ENCODE measurements around the gene MFSD12. TPM values are rescaled to one million over a fixed set of nuclear protein-coding genes. Genes with fewer than 3 reads are reported as not detected.
"Not testable (repeated sequence)": the region's sequence is repeated elsewhere in the genome, so short reads cannot be mapped to it uniquely, and the experiment has no call there.

MFSD12 gene
- total RNA-seq, 2 experiments from 2014 or later: 62.4 to 63.5 TPM

DNA sequence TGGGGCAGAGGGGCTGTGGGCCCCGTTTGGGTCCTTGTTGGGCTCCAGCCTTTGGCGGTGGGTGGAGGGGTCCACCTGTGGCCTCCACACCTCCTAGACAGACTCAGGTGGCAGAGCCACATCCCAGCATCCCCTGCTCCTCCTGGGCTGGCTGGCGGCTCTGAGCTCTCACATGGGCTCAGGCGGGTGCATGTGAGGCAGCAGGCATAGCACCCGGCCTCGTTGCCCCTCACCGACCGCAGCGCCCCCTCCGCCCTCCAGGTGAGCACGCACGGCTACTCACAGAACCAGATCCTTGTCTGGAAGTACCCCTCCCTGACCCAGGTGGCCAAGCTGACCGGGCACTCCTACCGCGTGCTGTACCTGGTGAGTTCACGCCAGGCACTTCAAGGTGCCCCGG, 24.4 kb downstream of the MFSD12 start:
- TF ChIP-seq, protein P1, sequence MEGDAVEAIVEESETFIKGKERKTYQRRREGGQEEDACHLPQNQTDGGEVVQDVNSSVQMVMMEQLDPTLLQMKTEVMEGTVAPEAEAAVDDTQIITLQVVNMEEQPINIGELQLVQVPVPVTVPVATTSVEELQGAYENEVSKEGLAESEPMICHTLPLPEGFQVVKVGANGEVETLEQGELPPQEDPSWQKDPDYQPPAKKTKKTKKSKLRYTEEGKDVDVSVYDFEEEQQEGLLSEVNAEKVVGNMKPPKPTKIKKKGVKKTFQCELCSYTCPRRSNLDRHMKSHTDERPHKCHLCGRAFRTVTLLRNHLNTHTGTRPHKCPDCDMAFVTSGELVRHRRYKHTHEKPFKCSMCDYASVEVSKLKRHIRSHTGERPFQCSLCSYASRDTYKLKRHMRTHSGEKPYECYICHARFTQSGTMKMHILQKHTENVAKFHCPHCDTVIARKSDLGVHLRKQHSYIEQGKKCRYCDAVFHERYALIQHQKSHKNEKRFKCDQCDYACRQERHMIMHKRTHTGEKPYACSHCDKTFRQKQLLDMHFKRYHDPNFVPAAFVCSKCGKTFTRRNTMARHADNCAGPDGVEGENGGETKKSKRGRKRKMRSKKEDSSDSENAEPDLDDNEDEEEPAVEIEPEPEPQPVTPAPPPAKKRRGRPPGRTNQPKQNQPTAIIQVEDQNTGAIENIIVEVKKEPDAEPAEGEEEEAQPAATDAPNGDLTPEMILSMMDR (IDR thresholded peaks at IDR 0.05): no peak
- ChIA-PET CTCF (no interaction called here), POLR2A (interaction anchor here (1.0 kb wide), 2 partner anchors 22 to 74 kb away, joined by 3 read pairs; no protein-coding TSS in a partner anchor)

DNA sequence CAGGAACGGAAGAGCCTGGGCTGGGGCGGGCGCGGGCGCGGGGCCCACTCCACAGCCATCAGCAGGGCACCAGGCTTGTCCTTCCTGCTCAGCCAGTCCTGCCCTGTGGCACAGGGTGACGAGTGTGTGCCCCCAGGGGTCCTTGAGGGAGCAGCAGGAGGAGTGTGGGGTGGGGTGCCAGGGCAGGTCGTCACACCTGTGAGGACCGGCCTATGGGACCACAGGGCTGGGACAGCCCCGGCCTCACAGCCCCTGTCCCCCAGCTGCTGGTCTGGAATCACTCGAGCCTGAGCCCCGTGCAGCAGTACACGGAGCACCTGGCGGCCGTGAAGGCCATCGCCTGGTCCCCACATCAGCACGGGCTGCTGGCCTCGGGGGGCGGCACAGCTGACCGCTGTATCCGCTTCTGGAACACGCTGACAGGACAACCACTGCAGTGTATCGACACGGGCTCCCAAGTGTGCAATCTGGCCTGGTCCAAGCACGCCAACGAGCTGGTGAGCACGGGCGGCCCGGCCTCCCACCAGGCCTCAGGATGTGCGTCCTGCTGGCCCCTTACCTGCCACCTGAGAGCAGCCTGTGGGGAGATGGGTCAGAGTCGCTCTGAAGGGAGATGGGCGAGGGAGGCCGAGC, 25.1 kb downstream of the MFSD12 start:
- ChIA-PET CTCF (no interaction called here), POLR2A (interaction anchor here (0.9 to 1.1 kb wide), 3 partner anchors 10 to 21 kb away, joined by 3 read pairs; no protein-coding TSS in a partner anchor)
- no peaks in the 10 kb centered on the region for H3K9me3 Mint-ChIP-seq

More for the DNA sequence above, 24.4 kb downstream of the MFSD12 start:
- ATAC-seq: no peak
- H3K27me3 Mint-ChIP-seq: no peaks in the 10 kb centered on the region
- intact Hi-C loops (cut with micrococcal nuclease): no loop called here
- H3K4me3 Mint-ChIP-seq: no peak overlapping the region
- no peaks in the 10 kb centered on the region for H3K4me1 Mint-ChIP-seq (ENCODE audit: low read depth)
- no peak for DNase-seq
- no peaks in the 10 kb centered on the region for H3K9me3 Mint-ChIP-seq
- no peak overlapping the region for H3K27ac Mint-ChIP-seq
- peaks cover 17% of the 10 kb centered on the region for H3K36me3 Mint-ChIP-seq (ENCODE audit: low read depth)

DNA sequence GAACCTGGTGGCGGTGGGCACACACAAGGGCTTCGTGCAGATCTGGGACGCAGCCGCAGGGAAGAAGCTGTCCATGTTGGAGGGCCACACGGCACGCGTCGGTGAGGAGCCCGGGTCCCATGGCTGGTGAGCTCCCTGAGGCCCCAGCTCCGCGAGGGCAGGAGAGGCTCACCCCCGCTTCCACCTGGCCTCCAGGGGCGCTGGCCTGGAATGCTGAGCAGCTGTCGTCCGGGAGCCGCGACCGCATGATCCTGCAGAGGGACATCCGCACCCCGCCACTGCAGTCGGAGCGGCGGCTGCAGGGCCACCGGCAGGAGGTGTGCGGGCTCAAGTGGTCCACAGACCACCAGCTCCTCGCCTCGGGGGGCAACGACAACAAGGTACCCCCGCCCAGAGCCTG, 25.7 kb downstream of the MFSD12 start:
- H3K4me3 Mint-ChIP-seq: no peak overlapping the region
- ATAC-seq (no peak), DNase-seq (no peak)
- H3K27me3 Mint-ChIP-seq: no peaks in the 10 kb centered on the region
- peaks cover 17% of the 10 kb centered on the region for H3K36me3 Mint-ChIP-seq (ENCODE audit: low read depth)
- intact Hi-C loops (cut with micrococcal nuclease): no loop called here
- H3K4me1 Mint-ChIP-seq (ENCODE audit: low read depth): no peaks in the 10 kb centered on the region
- ChIA-PET POLR2A (interaction anchor here (0.9 to 1.1 kb wide), 2 partner anchors 9 to 10 kb away, joined by 3 read pairs; no protein-coding TSS in a partner anchor), CTCF (no interaction called here)
- H3K27ac Mint-ChIP-seq: no peak overlapping the region
- H3K9me3 Mint-ChIP-seq: no peaks in the 10 kb centered on the region
- TF ChIP-seq, protein P1 (IDR thresholded peaks at IDR 0.05): no peak

More for the DNA sequence above, 25.1 kb downstream of the MFSD12 start:
- no peaks in the 10 kb centered on the region for H3K4me1 Mint-ChIP-seq (ENCODE audit: low read depth)
- intact Hi-C loops (cut with micrococcal nuclease): no loop called here
- no peak for DNase-seq
- no peak overlapping the region for H3K27ac Mint-ChIP-seq
- peaks cover 17% of the 10 kb centered on the region for H3K36me3 Mint-ChIP-seq (ENCODE audit: low read depth)
- no peak for ATAC-seq
- H3K27me3 Mint-ChIP-seq: no peaks in the 10 kb centered on the region
- H3K4me3 Mint-ChIP-seq: no peak overlapping the region
- TF ChIP-seq, protein P1 (IDR thresholded peaks at IDR 0.05): no peak

DNA sequence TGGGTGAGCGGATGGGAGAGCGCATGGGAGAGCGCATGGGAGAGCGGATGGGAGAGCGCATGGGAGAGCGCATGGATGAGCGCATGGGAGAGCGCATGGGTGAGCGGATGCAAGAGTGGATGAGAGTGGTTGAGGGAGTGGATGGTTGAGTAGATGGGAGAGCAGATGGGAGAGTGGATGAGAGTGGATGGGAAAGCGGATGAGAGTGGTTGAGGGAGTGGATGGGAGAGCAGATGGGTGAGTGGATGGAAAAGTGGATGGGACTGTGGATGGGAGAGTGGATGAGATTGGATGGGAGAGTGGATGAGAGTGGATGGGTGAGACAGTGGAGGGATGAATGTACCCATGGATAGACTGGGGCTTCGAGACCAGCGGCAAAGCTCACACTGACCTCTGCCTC, 27.0 kb downstream of the MFSD12 start:
- ChIA-PET CTCF (no interaction called here), POLR2A (no interaction called here)
- TF ChIP-seq, protein P1 (IDR thresholded peaks at IDR 0.05): no peak
- no peak for DNase-seq
- Mint-ChIP-seq H3K9me3 (no peaks in the 10 kb centered on the region), H3K27me3 (no peaks in the 10 kb centered on the region), H3K36me3 (ENCODE audit: low read depth) (peaks cover 15% of the 10 kb centered on the region), H3K4me3 (no peak overlapping the region), H3K4me1 (ENCODE audit: low read depth) (no peaks in the 10 kb centered on the region), H3K27ac (no peak overlapping the region)
- intact Hi-C loops (cut with micrococcal nuclease): no loop called here
- no peak for ATAC-seq

DNA sequence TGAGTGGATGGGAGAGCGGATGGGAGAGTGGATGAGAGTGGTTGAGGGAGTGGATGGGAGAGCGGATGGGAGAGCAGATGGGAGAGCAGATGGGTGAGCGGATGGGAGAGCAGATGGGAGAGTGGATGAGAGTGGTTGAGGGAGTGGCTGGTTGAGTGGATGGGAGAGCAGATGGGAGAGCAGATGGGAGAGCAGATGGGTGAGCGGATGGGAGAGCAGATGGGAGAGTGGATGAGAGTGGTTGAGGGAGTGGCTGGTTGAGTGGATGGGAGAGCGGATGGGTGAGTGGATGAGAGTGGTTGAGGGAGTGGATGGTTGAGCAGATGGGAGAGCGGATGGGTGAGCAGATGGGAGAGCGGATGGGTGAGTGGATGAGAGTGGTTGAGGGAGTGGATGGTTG, 28.1 kb downstream of the MFSD12 start:
- CTCF ChIA-PET; intact Hi-C loops (cut with micrococcal nuclease); H3K4me1 Mint-ChIP-seq (ENCODE audit: low read depth): not testable (repeated sequence)

More for the DNA sequence above, 28.1 kb downstream of the MFSD12 start:
- H3K27ac Mint-ChIP-seq, DNase-seq, ATAC-seq, H3K27me3 Mint-ChIP-seq, POLR2A ChIA-PET, H3K4me3 Mint-ChIP-seq, H3K9me3 Mint-ChIP-seq: not testable (repeated sequence)
- peaks cover 11% of the 10 kb centered on the region for H3K36me3 Mint-ChIP-seq (ENCODE audit: low read depth)

Measured in activated CD8-positive, alpha-beta T cell treated with anti-CD3 and anti-CD28 coated beads for 36 hours (primary cell).